Fibroblast of skin of scalp (primary cell): ENCODE data around the gene PARP16.
"Not testable (repeated sequence)": the region's sequence is repeated elsewhere in the genome, so short reads cannot be mapped to it uniquely, and the experiment has no call there.

Source experiments
- DNase-seq: peaks from one replicate; pipeline ENCODE4 v3.0.0-alpha.2; 2013

PARP16 gene

DNA sequence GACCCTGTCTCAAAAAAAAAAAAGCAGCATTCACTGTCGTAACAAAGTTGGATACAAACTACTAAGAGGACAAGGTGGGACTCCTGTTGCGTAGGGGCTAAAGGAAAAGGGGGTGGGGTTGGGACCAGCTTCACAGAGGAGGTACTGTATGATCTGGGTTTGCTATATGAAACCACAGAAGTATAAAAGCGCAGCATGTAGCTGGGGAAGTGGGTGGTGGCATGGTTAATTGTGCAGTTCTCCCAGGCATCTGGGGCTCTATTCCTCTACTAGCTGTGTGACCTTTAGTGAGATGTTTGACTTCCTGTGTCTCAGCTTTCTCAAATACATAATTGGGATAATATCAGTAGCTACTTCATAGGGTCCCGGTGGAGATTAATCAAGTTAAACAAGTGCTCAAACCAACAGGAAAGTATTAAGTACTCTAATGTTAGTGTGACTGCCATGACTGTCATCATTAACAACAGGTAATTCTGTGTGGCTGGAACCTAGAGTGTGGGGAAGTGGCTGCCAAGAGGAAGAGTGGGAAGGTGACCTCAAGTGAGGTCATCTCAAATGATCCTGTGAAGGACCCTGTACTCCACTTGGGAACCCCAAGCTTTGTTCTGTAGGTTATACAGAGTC is 11.5 kb downstream of the PARP16 start:
- no peak for DNase-seq

DNA sequence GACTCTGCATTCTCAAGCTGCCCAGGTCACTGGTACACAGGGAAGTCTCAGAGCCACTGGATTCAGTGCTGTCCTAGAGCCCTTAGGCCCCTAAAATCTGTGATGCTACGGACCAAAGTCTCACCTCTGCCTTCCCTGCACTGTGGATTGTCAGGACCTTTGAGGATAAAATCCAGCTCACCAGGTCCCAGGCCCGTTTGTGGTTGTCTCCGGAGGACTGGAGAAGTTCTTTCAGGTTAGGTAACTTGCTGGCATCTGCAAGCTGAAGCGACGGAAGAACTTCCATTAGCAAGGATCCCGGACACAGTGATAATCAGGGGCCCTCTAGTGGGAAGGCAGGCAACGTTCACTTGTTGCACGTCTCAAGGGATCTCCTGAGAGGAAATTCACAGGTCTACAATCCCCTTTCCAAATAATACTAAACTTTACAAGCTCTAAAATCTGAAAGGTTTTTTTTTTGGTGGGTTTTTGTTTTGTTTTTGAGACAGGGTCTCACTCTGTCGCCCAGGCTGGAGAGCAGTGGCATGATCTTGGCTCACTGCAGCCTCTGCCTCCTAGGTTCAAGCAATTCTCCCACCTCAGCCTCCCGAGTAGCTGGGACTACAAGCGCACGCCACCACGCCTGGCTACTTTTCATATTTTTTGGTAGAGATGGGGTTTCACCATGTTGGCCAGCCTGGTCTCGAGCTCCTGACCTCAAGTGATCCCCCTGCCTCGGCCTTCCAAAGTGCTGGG is 15.7 kb downstream of the PARP16 start:
- peak; percentile 73 for DNase-seq

DNA sequence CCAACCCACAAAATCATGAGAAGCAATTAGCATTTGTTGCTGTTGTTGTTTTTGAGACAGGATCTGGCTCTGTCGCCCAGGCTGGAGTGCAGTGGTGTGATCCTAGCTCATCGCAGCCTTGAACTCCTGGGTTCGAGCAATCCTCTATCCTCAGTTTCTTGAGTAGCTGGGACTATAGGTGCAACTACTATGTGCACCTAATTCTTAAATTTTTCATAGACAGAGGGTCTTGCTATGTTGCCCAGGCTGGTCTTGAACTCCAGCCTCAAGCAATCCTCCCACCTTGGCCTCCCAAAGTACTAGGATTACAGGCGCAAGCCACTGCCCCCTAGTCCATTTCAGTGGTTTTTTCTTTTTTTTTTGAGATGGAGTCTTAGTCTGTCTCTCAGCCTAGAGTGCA is 18.3 kb downstream of the PARP16 start:
- no peak for DNase-seq

DNA sequence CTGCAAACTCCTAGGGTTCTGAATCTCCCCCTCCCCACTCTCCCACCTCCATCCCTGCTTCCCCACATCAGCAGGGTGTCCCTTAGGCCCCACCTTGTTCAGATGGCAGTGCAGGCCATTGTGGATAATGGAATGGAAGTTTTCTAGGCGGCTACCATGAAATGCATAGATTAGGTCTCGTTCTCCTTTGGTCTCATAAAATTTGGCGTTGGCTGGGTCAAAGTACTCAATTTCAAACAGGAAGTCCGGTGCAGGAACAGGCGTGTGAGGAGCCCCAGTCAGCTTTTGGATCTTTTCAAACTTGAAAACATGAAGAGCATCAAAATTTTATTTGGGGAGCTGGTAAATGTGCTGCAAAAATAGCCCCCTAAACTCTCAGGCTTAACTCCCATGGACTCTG is 20.2 kb downstream of the PARP16 start:
- no peak for DNase-seq

GRCh38 chr15:65264863-65265430 is 21.7 kb downstream of the PARP16 start:
- no peak for DNase-seq

DNA sequence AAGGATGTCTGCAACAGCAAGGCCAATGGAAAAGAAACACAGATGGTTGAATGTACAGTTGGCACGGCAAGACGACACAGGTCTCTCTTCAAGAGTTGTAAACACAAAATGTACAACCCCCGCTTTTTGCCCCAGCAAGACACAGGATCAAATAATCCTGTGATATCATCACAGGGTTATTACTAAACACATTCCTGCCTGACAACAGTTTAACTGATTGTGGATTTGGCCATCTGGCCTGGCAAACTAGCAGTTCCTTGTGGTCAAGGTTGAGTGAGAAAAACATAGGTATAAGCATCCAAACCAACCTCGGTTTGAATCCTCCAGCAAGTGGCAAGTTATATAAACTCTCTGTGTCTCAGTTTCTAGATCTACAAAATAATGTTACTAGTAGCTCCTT is 23.4 kb downstream of the PARP16 start:
- DNase-seq = no peak

GRCh38 chr15:65260968-65261367 is 25.7 kb downstream of the PARP16 start:
- DNase-seq = no peak

DNA sequence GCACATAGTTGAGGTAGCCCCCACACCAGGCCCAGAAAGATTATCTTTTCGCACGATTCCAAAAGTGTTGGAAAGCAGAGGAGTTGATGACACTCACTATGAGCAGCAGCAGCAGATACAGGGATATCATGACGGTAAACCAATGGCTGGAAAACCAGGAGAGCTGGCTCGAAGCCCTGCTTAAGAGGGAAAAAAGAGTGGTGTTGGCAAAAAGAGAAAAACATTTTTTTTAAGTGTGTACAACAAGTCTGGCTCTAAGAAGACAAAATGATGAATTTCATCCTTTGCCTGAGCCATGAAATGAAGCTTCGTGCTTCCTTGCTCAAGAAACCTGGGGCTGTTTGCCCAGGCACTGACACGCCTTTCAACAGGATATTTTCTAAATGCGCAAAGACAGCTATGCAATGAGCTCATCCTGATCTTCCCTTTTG is 27.3 kb downstream of the PARP16 start:
- DNase-seq = no peak

DNA sequence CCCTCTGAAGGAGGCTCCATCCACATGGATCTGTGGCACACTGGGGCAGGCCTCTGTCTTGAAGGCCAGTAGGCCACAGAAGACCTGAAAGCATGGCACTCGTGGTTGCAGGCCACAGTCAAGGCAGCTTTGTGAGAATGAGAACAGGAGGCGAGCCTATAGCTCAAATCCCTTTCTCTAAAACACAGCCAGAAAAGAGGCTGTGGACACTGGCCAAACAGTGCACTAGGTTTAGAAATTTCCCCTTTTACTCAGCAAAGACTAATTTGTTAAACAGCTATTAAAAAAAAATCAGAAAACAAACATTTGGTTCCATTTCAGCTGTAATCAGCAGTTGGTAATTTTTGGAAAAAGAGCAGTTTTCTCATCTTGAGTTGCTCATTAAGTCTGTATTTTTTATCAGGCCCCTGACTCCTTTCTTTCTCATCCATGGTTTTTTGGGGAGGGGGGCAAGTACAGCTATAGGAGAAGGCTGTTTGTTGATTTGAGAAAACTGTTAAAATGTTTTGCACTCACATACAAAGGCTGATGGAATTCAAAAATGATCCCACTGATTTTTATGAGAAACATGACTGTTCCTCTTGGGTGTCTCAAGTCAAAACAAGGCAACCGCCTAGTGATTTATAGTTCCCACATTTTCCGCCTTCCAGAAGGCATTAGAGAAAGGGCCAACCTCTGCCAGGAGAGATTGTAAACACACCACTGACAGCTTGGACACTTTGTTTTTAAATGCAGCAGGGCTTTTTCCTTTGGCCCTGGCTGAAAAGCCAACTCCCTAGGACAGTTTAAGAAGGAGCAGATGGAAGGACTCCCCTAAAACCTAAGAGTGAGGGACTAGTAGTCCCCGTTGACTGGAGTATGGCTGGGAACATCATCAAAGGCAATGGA is 28.1 kb downstream of the PARP16 start:
- DNase-seq = no peak

- DNase-seq = no peak
These were observed 31.1 kb downstream of the PARP16 start for GRCh38 chr15:65255486-65256140.

GRCh38 chr15:65254758-65255157 is 31.9 kb downstream of the PARP16 start:
- no peak for DNase-seq

DNA sequence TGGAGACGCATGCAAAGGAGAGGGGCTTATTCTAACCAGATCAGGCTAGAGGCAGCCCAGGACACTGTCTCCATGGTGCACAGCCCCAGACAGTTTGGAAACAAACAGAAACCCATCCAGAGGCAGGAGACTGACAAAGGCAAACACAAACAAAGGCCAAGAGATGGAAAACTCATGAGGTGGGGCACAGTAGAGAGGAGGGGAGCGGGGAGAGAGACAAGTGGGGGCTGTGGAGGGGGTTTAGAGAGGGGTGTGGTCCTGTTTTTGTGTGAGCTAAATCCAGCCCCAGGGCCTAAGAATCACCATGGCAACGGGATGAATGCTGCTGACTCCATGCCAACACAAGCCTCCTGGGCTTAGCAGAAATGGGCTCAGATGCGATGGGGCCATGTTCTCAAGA is 32.3 kb downstream of the PARP16 start:
- no peak for DNase-seq

- DNase-seq = no peak
These were observed 37.0 kb downstream of the PARP16 start for GRCh38 chr15:65249641-65250040.

- peak; percentile 44 for DNase-seq
These were observed 38.0 kb downstream of the PARP16 start for GRCh38 chr15:65248511-65249255.

- DNase-seq = no peak
These were observed 39.7 kb downstream of the PARP16 start for GRCh38 chr15:65246939-65247338.

- no peak for DNase-seq
These were observed 40.5 kb downstream of the PARP16 start for GRCh38 chr15:65246026-65246714.

DNA sequence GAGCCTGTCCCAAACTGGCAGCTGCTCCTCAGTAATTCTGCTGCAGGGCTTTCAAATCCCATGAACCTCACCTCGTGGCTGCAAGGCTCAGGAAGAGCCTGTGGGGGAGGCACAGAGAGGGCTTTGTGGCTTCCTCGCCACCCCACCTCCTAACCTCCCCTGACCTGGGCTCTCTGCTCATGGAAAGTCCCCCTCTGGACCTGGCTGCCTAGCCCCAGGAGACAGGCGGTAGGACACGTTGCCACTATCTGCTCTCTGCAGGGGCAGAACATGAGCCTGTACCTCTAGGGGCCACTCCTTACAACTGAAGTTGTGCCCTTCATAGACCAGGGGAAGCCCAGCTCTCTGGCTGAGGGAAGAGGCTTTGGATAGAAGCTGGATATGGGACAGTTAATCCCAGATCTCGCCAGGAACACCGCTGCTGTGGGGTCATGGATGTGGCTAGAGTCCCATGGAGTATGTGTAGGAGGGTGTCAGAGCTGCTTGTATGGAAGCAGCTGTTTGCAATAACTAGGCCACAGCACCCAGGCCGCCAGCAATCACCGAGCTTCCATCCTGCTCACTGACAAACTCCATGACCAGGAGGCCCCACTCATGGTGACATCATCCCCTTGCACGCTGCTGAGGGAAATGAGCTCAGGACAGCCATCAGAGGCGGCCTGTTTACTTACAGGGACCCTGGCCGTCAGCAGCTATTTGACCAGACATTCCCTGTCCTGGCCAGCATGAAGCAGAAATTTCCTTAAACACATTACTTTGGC is 41.4 kb downstream of the PARP16 start:
- DNase-seq = peak; percentile 13

- no peak for DNase-seq
These were observed 42.0 kb downstream of the PARP16 start for GRCh38 chr15:65244638-65245037.

DNA sequence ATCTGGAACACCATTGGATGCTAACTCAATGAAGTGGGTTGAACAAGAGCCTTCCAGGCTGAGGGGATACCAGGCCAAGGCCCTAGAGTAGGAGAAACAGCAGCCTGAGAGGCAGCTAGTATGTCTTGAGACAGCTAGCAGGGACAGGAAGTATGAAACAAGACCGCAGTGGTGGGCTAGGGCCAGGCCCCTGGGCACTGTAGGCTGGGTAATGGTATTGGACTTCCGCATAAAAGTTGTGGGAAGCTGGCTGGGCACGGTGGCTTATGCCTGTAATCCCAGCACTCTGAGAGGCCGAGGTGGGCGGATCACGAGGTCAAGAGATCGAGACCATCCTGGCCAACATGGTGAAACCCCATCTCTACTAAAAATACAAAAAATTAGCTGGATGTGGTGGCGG is 50.2 kb downstream of the PARP16 start:
- DNase-seq = not testable (repeated sequence)

DNA sequence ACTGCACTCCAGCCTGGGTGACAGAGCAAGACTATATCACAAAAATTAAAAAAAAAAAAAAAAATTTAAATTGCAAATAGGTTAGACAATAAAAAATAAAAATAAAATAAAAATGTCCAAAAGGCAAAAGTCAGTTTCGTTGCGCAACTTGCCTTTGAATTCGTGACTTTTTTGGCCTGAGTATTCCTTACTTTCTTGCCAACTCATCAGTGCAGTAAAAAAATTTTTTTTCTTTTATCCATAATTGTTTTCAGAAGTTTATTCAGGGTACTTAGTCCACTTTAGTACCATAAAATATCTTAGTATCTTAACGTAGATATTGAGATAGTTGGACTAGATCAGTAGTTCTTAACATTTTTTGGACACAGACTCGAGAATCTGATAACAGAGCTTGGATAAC is 53.0 kb downstream of the PARP16 start:
- DNase-seq = no peak
